ENCODE results near the gene CDKN2B.

GRCh38 chr9:21995666-21996398, 13.3 kb downstream of the CDKN2B start:
- TF ChIP-seq CTCF (IDR thresholded peaks at IDR 0.05) (no peak), POLR2A (IDR thresholded peaks at IDR 0.05; ENCODE audit: low read length) (no peak), RAD21 (conservative IDR thresholded peaks at IDR 0.05 in 1 of 2, IDR thresholded peaks at IDR 0.05 in 1 of 2) (no peak), CHD2 (IDR thresholded peaks at IDR 0.05; ENCODE audit: low read length, partially characterized antibody) (no peak), BHLHE40 (IDR thresholded peaks at IDR 0.05; ENCODE audit: low read depth, low read length) (no peak), RNF2 (IDR thresholded peaks at IDR 0.05; ENCODE audit: borderline replicate concordance, low read depth) (no peak), MAZ (IDR thresholded peaks at IDR 0.05; ENCODE audit: borderline replicate concordance, low read depth, low read length) (no peak), MAX (IDR thresholded peaks at IDR 0.05) (no peak), MYC (IDR thresholded peaks at IDR 0.05; ENCODE audit: borderline replicate concordance, low read length) (no peak), EP300 (IDR thresholded peaks at IDR 0.05) (no peak), RCOR1 (IDR thresholded peaks at IDR 0.05; ENCODE audit: low read depth, low read length) (no peak), SMC3 (IDR thresholded peaks at IDR 0.05) (no peak)
